ENCODE results near the gene PLPP3.

PLPP3 gene

GRCh38 chr1:56591909-56592308, 12.5 kb upstream of the PLPP3 start:
- Histone ChIP-seq H3K36me3 (ENCODE audit: insufficient read depth, insufficient read length, low read length) (no peaks in the 10 kb centered on the region), H3K9me3 (ENCODE audit: insufficient read depth, low read length) (no peaks in the 10 kb centered on the region; the same call in 1 of the 2 replicates), H3K4me1 (ENCODE audit: insufficient read depth, insufficient read length) (no peaks in the 10 kb centered on the region), H3K27me3 (ENCODE audit: insufficient read depth, insufficient read length) (no peaks in the 10 kb centered on the region), H3K4me3 (ENCODE audit: insufficient read length, low read depth) (no peak overlapping the region), H3K9ac (ENCODE audit: insufficient read length, low read depth) (no peak overlapping the region)
- TF ChIP-seq ZNF274 (IDR thresholded peaks at IDR 0.05; ENCODE audit: low read depth, low read length): no peak
- TF ChIP-seq SUZ12 (IDR thresholded peaks at IDR 0.05; ENCODE audit: extremely low read depth, insufficient read depth, insufficient read length): no peak
- no peak for TF ChIP-seq YY1 (IDR thresholded peaks at IDR 0.05; ENCODE audit: insufficient read depth, insufficient read length)
- no peak for DNase-seq (ENCODE audit: low read depth, low spot score)

GRCh38 chr1:56590520-56591011, 11.2 kb upstream of the PLPP3 start:
- H3K4me3 ChIP-seq (ENCODE audit: insufficient read length, low read depth): no peak overlapping the region
- H3K9me3 ChIP-seq (ENCODE audit: insufficient read depth, low read length): no peaks in the 10 kb centered on the region
- DNase-seq (ENCODE audit: low read depth, low spot score): no peak
- H3K36me3 ChIP-seq (ENCODE audit: insufficient read depth, insufficient read length, low read length): no peaks in the 10 kb centered on the region
- H3K9ac ChIP-seq (ENCODE audit: insufficient read length, low read depth): no peak overlapping the region
- no peak for TF ChIP-seq YY1 (IDR thresholded peaks at IDR 0.05; ENCODE audit: insufficient read depth, insufficient read length)
- no peak for TF ChIP-seq ZNF274 (IDR thresholded peaks at IDR 0.05; ENCODE audit: low read depth, low read length)
- no peak for TF ChIP-seq SUZ12 (IDR thresholded peaks at IDR 0.05; ENCODE audit: extremely low read depth, insufficient read depth, insufficient read length)
- H3K27me3 ChIP-seq (ENCODE audit: insufficient read depth, insufficient read length): no peaks in the 10 kb centered on the region
- no peaks in the 10 kb centered on the region for H3K4me1 ChIP-seq (ENCODE audit: insufficient read depth, insufficient read length)

GRCh38 chr1:56589369-56589768, 10.0 kb upstream of the PLPP3 start:
- Histone ChIP-seq H3K36me3 (ENCODE audit: insufficient read depth, insufficient read length, low read length) (no peaks in the 10 kb centered on the region), H3K27me3 (ENCODE audit: insufficient read depth, insufficient read length) (no peaks in the 10 kb centered on the region), H3K4me3 (ENCODE audit: insufficient read length, low read depth) (no peak overlapping the region), H3K9me3 (ENCODE audit: insufficient read depth, low read length) (no peaks in the 10 kb centered on the region), H3K4me1 (ENCODE audit: insufficient read depth, insufficient read length) (no peaks in the 10 kb centered on the region), H3K9ac (ENCODE audit: insufficient read length, low read depth) (no peak overlapping the region)
- TF ChIP-seq ZNF274 (IDR thresholded peaks at IDR 0.05; ENCODE audit: low read depth, low read length): no peak
- no peak for TF ChIP-seq YY1 (IDR thresholded peaks at IDR 0.05; ENCODE audit: insufficient read depth, insufficient read length)
- TF ChIP-seq SUZ12 (IDR thresholded peaks at IDR 0.05; ENCODE audit: extremely low read depth, insufficient read depth, insufficient read length): no peak
- no peak for DNase-seq (ENCODE audit: low read depth, low spot score)

GRCh38 chr1:56586502-56586901, 7.1 kb upstream of the PLPP3 start:
- Histone ChIP-seq H3K4me1 (ENCODE audit: insufficient read depth, insufficient read length) (no peaks in the 10 kb centered on the region), H3K27me3 (ENCODE audit: insufficient read depth, insufficient read length) (no peaks in the 10 kb centered on the region), H3K4me3 (ENCODE audit: insufficient read length, low read depth) (no peak overlapping the region), H3K9ac (ENCODE audit: insufficient read length, low read depth) (no peak overlapping the region), H3K36me3 (ENCODE audit: insufficient read depth, insufficient read length, low read length) (no peaks in the 10 kb centered on the region), H3K9me3 (ENCODE audit: insufficient read depth, low read length) (no peaks in the 10 kb centered on the region)
- no peak for DNase-seq (ENCODE audit: low read depth, low spot score)
- TF ChIP-seq YY1 (IDR thresholded peaks at IDR 0.05; ENCODE audit: insufficient read depth, insufficient read length): no peak
- no peak for TF ChIP-seq ZNF274 (IDR thresholded peaks at IDR 0.05; ENCODE audit: low read depth, low read length)
- TF ChIP-seq SUZ12 (IDR thresholded peaks at IDR 0.05; ENCODE audit: extremely low read depth, insufficient read depth, insufficient read length): no peak

GRCh38 chr1:56585985-56586384, 6.6 kb upstream of the PLPP3 start:
- H3K36me3 ChIP-seq (ENCODE audit: insufficient read depth, insufficient read length, low read length): no peaks in the 10 kb centered on the region
- peaks cover 2% of the 10 kb centered on the region for H3K4me1 ChIP-seq (ENCODE audit: insufficient read depth, insufficient read length)
- no peak overlapping the region for H3K4me3 ChIP-seq (ENCODE audit: insufficient read length, low read depth)
- DNase-seq (ENCODE audit: low read depth, low spot score): no peak
- no peak overlapping the region for H3K9ac ChIP-seq (ENCODE audit: insufficient read length, low read depth)
- no peaks in the 10 kb centered on the region for H3K27me3 ChIP-seq (ENCODE audit: insufficient read depth, insufficient read length)
- H3K9me3 ChIP-seq (ENCODE audit: insufficient read depth, low read length): no peaks in the 10 kb centered on the region
- TF ChIP-seq SUZ12 (IDR thresholded peaks at IDR 0.05; ENCODE audit: extremely low read depth, insufficient read depth, insufficient read length) (no peak), YY1 (IDR thresholded peaks at IDR 0.05; ENCODE audit: insufficient read depth, insufficient read length) (no peak), ZNF274 (IDR thresholded peaks at IDR 0.05; ENCODE audit: low read depth, low read length) (no peak)

GRCh38 chr1:56584910-56585528, 5.7 kb upstream of the PLPP3 start:
- TF ChIP-seq SUZ12 (IDR thresholded peaks at IDR 0.05; ENCODE audit: extremely low read depth, insufficient read depth, insufficient read length) (no peak), ZNF274 (IDR thresholded peaks at IDR 0.05; ENCODE audit: low read depth, low read length) (no peak), YY1 (IDR thresholded peaks at IDR 0.05; ENCODE audit: insufficient read depth, insufficient read length) (no peak)
- Histone ChIP-seq H3K4me1 (ENCODE audit: insufficient read depth, insufficient read length) (peaks cover 2% of the 10 kb centered on the region), H3K36me3 (ENCODE audit: insufficient read depth, insufficient read length, low read length) (no peaks in the 10 kb centered on the region), H3K4me3 (ENCODE audit: insufficient read length, low read depth) (no peak overlapping the region), H3K27me3 (ENCODE audit: insufficient read depth, insufficient read length) (no peaks in the 10 kb centered on the region), H3K9me3 (ENCODE audit: insufficient read depth, low read length) (no peaks in the 10 kb centered on the region), H3K9ac (ENCODE audit: insufficient read length, low read depth) (no peak overlapping the region)
- DNase-seq (ENCODE audit: low read depth, low spot score): no peak

GRCh38 chr1:56583957-56584468, 4.7 kb upstream of the PLPP3 start:
- peaks cover 2% of the 10 kb centered on the region for H3K4me1 ChIP-seq (ENCODE audit: insufficient read depth, insufficient read length)
- H3K9me3 ChIP-seq (ENCODE audit: insufficient read depth, low read length): no peaks in the 10 kb centered on the region
- no peaks in the 10 kb centered on the region for H3K36me3 ChIP-seq (ENCODE audit: insufficient read depth, insufficient read length, low read length)
- no peak for DNase-seq (ENCODE audit: low read depth, low spot score)
- TF ChIP-seq SUZ12 (IDR thresholded peaks at IDR 0.05; ENCODE audit: extremely low read depth, insufficient read depth, insufficient read length) (no peak), ZNF274 (IDR thresholded peaks at IDR 0.05; ENCODE audit: low read depth, low read length) (no peak), YY1 (IDR thresholded peaks at IDR 0.05; ENCODE audit: insufficient read depth, insufficient read length) (no peak)
- no peaks in the 10 kb centered on the region for H3K27me3 ChIP-seq (ENCODE audit: insufficient read depth, insufficient read length)
- no peak overlapping the region for H3K9ac ChIP-seq (ENCODE audit: insufficient read length, low read depth)
- no peak overlapping the region for H3K4me3 ChIP-seq (ENCODE audit: insufficient read length, low read depth)

All from NT2/D1 (cell line).